Left cardiac atrium (tissue), 4 donors: Measurements from ENCODE around the gene GNPTG. TPM values are rescaled to one million over a fixed set of nuclear protein-coding genes. Genes with fewer than 3 reads are reported as not detected.

ENCODE experiments used
- ATAC-seq, 2 donors: fragments of 200-7000 bp; cut with Tn5 transposase; one replicate each; pipeline ENCODE4 v1.9.1; 2020; ENCODE audit warnings: mild to moderate bottlenecking in 2 of 2, moderate library complexity in 2 of 2
- DNase-seq: peaks from one replicate; pipeline ENCODE4 v3.0.0-alpha.2; 2020
- intact Hi-C, 2 donors: fragments of 100-400 bp; cut with DNase I; formaldehyde crosslinking; loops; one replicate each; pipeline versions ENCODE4 v1.14.1 to v1.15.1; 2022 to 2023
- total RNA-seq, 2 donors: library from RNA; stranded (reverse); fragmentation: NEBNext Ultra II Directional; extraction: Animal tissue kit (Norgen Biotek cat#: 25700); gene quantifications; one replicate each; pipeline ENCODE4 v1.2.1, GENCODE V29; 2021
- donor health status: DM: no; HTN: yes; CAD: no.
- donor health status: DM: no; HTN: yes; CAD: no; lungs with severe emphysema.
- donor health status: DM: yes; HTN: yes; CAD: no.
- donor health status: Dilated cardiomyopathy.

The GNPTG gene
- total RNA-seq, 2 donors from 2014 or later, result 44.1 to 44.3 TPM

GRCh38 chr16:1403733-1404132, 52.0 kb downstream of the GNPTG start:
- no peak for ATAC-seq
- intact Hi-C loops, result no loop called here
- no peak for DNase-seq

- intact Hi-C loops, result no loop called here
- no peak for DNase-seq
These were observed 56.0 kb downstream of the GNPTG start for GRCh38 chr16:1407753-1408152.

DNA sequence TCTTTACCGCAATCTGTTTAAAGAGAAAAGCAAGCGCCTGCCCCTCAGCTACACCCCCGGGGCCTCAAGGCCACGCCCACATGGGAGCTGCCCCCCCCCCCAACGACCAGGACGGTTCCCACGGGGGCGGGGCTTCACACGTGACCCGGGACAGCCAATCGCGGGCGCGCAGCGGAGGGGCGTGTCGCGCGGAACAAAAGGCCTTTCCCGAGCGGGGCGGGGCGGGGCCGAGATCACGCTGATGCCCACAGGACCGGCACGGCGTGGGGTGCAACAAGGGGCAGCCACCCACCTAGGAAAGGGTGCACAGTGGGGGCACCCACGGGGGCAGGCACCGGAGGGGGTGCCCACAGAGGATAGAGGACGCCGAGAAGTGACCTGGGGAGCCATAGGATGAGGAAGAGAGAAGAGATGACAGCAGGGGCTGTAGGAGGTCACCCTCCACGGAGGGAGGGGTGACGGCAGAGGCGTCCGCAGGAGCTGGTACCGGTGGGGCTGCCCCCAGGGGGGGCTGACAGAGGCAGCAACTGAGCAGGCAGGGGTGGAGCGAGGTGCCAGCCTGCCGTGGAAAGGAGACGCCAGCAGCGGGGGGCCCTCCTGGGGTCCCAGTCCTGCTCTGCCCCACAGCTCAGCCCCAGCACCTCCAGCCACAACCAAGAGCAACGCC, 56.6 kb downstream of the GNPTG start:
- DNase-seq (peak; percentile 97), ATAC-seq (peak; percentile 97 to 98)
- intact Hi-C loops, result no loop called here

More at GRCh38 chr16:1407753-1408152, 56.0 kb downstream of the GNPTG start:
- ATAC-seq, result peak; percentile 33 to 36

DNA sequence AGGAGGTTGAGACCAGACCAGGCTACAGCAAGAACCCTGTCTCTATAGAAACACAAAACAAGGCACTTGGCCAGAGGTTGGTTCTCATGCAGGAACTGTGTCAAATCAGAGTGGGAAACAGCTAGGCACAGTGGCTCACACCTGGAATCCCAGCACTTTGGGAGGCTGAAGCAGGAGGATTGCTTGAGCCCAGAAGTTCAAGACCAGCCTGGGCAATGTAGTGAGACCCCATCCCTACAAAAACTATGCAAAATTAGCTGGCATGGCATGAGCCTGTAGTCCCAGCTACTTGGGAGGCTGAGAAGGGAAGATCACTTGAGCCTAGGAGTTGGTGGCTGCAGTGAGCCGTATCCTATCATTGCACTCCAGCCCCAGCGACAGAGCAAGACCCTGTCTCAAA, 61.1 kb downstream of the GNPTG start:
- intact Hi-C loops, result no loop called here
- ATAC-seq, result no peak
- no peak for DNase-seq

Other genes with a start within 250 kb of the GNPTG start
- gene CACNA1H, start 198.8 kb upstream of the GNPTG start, total RNA-seq, result 1 to 10 TPM; 6.0 to 7.1 TPM
- under 1 TPM in 1 of 2 donors, not detected in 1; 0.21 TPM for gene TPSG1, start 126.7 kb upstream of the GNPTG start, total RNA-seq
- gene TPSB2, start 121.7 kb upstream of the GNPTG start, total RNA-seq, result 10 to 100 TPM in 1 of 2 donors, 1 to 10 TPM in 1; 9.3 to 18.9 TPM
- 10 to 100 TPM in 1 of 2 donors, 1 to 10 TPM in 1; 2.1 to 17.3 TPM for gene TPSAB1, start 111.2 kb upstream of the GNPTG start, total RNA-seq
- under 1 TPM in 1 of 2 donors, not detected in 1; 0.91 TPM for gene TPSD1, start 95.9 kb upstream of the GNPTG start, total RNA-seq
- 10 to 100 TPM; 74.3 to 80.8 TPM for gene UBE2I, start 42.3 kb upstream of the GNPTG start, total RNA-seq
- 1 to 10 TPM in 1 of 2 donors, under 1 TPM in 1; 0.99 to 2.7 TPM for gene BAIAP3, start 18.3 kb upstream of the GNPTG start, total RNA-seq
- gene TSR3, start 53 bp upstream of the GNPTG start, total RNA-seq, result 10 to 100 TPM; 44.5 to 59.1 TPM
- gene UNKL, start 62.8 kb downstream of the GNPTG start, total RNA-seq, result 10 to 100 TPM in 1 of 2 donors, 1 to 10 TPM in 1; 6.4 to 13.6 TPM
- 10 to 100 TPM; 10.0 to 13.0 TPM for gene UQCC4, start 68.8 kb downstream of the GNPTG start, total RNA-seq
- gene PERCC1, start 79.1 kb downstream of the GNPTG start, total RNA-seq, result not detected
- gene CCDC154, start 92.6 kb downstream of the GNPTG start, total RNA-seq, result 1 to 10 TPM in 1 of 2 donors, under 1 TPM in 1; 0.68 to 1.1 TPM
- 10 to 100 TPM; 43.0 to 49.7 TPM for gene CLCN7, start 123.1 kb downstream of the GNPTG start, total RNA-seq
- under 1 TPM in 1 of 2 donors, not detected in 1; 0.21 TPM for gene PTX4, start 137.0 kb downstream of the GNPTG start, total RNA-seq
- gene TELO2, start 141.4 kb downstream of the GNPTG start, total RNA-seq, result 10 to 100 TPM; 17.9 to 22.2 TPM
- gene TMEM204, start 181.7 kb downstream of the GNPTG start, total RNA-seq, result 10 to 100 TPM; 26.7 to 29.4 TPM